B cell (primary cell): ENCODE measurements around the gene STAG1. TPM values are rescaled to one million over a fixed set of nuclear protein-coding genes. Genes with fewer than 3 reads are reported as not detected.

ENCODE experiments used
- ATAC-seq: fragments of 200-7000 bp; cut with Tn5 transposase; one replicate; pipeline ENCODE4 v1.10.0; 2021; ENCODE audit warnings: low read depth, mild to moderate bottlenecking, moderate number of reproducible peaks, moderate library complexity
- CTCF ChIA-PET: fragments of 350-600 bp; sonication (Branson Sonifier 250); formaldehyde crosslinking; loops from one replicate; lab custom pipeline; 2021; ENCODE audit warnings: antibody characterized with exemption, inconsistent platforms; lab: Charles Lee
- POLR2A ChIA-PET: fragments of 350-600 bp; sonication (Branson Sonifier 250); formaldehyde crosslinking; loops from one replicate; lab custom pipeline; 2021; ENCODE audit warnings: antibody characterized with exemption; lab: Charles Lee
- DNase-seq: peaks from one replicate; pipeline ENCODE4 v3.0.0; 2013
- H2AFZ ChIP-seq: 2 replicates; pipeline ENCODE4 v1.6.1; 2012; ENCODE audit warnings: mild to moderate bottlenecking, low read depth, low read length; ENCODE audit not compliant: insufficient read depth, poor library complexity, severe bottlenecking
- H3K27ac ChIP-seq, 2 donors: 1 replicate in 1 of 2; 2 replicates in 1 of 2; pipeline ENCODE4 v1.5.1; 2012 to 2013; ENCODE audit warnings: low read length in 2 of 2, mild to moderate bottlenecking in 2 of 2, moderate library complexity in 1 of 2
- H3K27me3 ChIP-seq, 4 experiments: fragments of 200-600 bp in 1 of 4; sonication (generic) in 1 of 4; replicated peaks in 1 of 4; 1 replicate in 2 of 4; 2 replicates in 2 of 4; pipeline versions ENCODE4 v1.6.1 to v1.7.0; 2013 to 2016; ENCODE audit warnings: low read length in 3 of 4, mild to moderate bottlenecking in 2 of 4, mixed read lengths in 1 of 4, moderate library complexity in 1 of 4; ENCODE audit not compliant: insufficient read depth in 4 of 4, control insufficient read depth in 3 of 4; ENCODE audit errors: control extremely low read depth in 1 of 4
- H3K36me3 ChIP-seq, 2 experiments: replicated peaks in 1 of 2; 1 replicate in 1 of 2; 2 replicates in 1 of 2; pipeline versions ENCODE4 v1.6.1 to v1.7.1; 2013; ENCODE audit warnings: low read length in 1 of 2; ENCODE audit not compliant: insufficient read depth in 2 of 2, control insufficient read depth in 1 of 2; ENCODE audit errors: control extremely low read depth in 1 of 2, extremely low read depth in 1 of 2
- H3K4me1 ChIP-seq, 2 donors: fragments of 200-600 bp in 1 of 2; sonication (generic) in 1 of 2; 1 replicate in 1 of 2; 2 replicates in 1 of 2; pipeline versions ENCODE4 v1.5.1 to v1.6.1; 2013 to 2017; ENCODE audit warnings: low read length in 2 of 2; ENCODE audit not compliant: control insufficient read depth in 2 of 2, insufficient read depth in 2 of 2
- H3K4me2 ChIP-seq: replicated peaks from 2 replicates; pipeline ENCODE3; 2012; ENCODE audit warnings: mild to moderate bottlenecking, low read depth, low read length; ENCODE audit not compliant: poor library complexity, severe bottlenecking
- H3K4me3 ChIP-seq, 5 experiments: fragments of 200-600 bp in 1 of 5; sonication (generic) in 1 of 5; 1 replicate in 3 of 5; 2 replicates in 2 of 5; pipeline versions ENCODE4 v1.5.1 to v1.7.0; 2011 to 2016; ENCODE audit warnings: low read length in 4 of 5, mild to moderate bottlenecking in 4 of 5, low read depth in 2 of 5, control low read depth in 1 of 5, moderate library complexity in 1 of 5; ENCODE audit not compliant: insufficient read depth in 1 of 5; ENCODE audit errors: control extremely low read depth in 1 of 5, extremely low read depth in 1 of 5
- H3K79me2 ChIP-seq: fragments of 200-600 bp; sonication (generic); one replicate; pipeline ENCODE4 v1.6.0; 2016; ENCODE audit warnings: low read length; ENCODE audit not compliant: control insufficient read depth, insufficient read depth
- H3K9ac ChIP-seq: fragments of 200-600 bp; sonication (generic); 2 replicates; pipeline ENCODE4 v1.6.1; 2017; ENCODE audit warnings: mild to moderate bottlenecking, low read length, moderate library complexity
- H3K9me3 ChIP-seq, 3 donors: one replicate each; pipeline versions ENCODE4 v1.6.1 to v1.7.1; 2013; ENCODE audit warnings: low read length in 2 of 3; ENCODE audit not compliant: control insufficient read depth in 2 of 3, insufficient read depth in 1 of 3; ENCODE audit errors: control extremely low read depth in 1 of 3
- H4K20me1 ChIP-seq: 2 replicates; pipeline ENCODE4 v1.6.0; 2012; ENCODE audit warnings: mild to moderate bottlenecking, low read length; ENCODE audit not compliant: insufficient read depth, control insufficient read depth, poor library complexity, severe bottlenecking
- H3K27ac Mint-ChIP-seq: one replicate; pipeline ENCODE4 v1.8.0; 2021; ENCODE audit warnings: mixed read lengths
- H3K27me3 Mint-ChIP-seq: one replicate; pipeline ENCODE4 v1.8.0; 2021; ENCODE audit warnings: mixed read lengths
- H3K4me1 Mint-ChIP-seq: one replicate; pipeline ENCODE4 v1.8.0; 2021; ENCODE audit warnings: mixed read lengths
- H3K4me3 Mint-ChIP-seq: one replicate; pipeline ENCODE4 v1.8.0; 2021; ENCODE audit warnings: mixed read lengths
- H3K9me3 Mint-ChIP-seq: one replicate; pipeline ENCODE4 v1.8.0; 2022; ENCODE audit warnings: mixed read lengths; ENCODE audit not compliant: insufficient read depth
- CTCF ChIP-seq: fragments of 200-600 bp; IDR thresholded peaks from one replicate; pipeline ENCODE4 v1.8.0; 2022; ENCODE audit warnings: antibody characterized with exemption, mild to moderate bottlenecking
- EZH2 ChIP-seq: IDR thresholded peaks from 2 replicates; pipeline ENCODE4 v1.6.1; 2012; ENCODE audit warnings: borderline replicate concordance, low read depth, mild to moderate bottlenecking, moderate library complexity, low read length; ENCODE audit not compliant: insufficient read depth, poor library complexity, severe bottlenecking
- WGBS: methylation state at CpG from one replicate; pipeline ENCODE4 v1.1.5; 2013; ENCODE audit warnings: missing lambda C conversion rate; ENCODE audit not compliant: insufficient coverage; 5-methylcytosine and 5-hydroxymethylcytosine counted together
- intact Hi-C: fragments of 100-400 bp; cut with micrococcal nuclease; formaldehyde crosslinking; loops from one replicate; pipeline ENCODE4 v1.10.0; 2022
- polyA plus RNA-seq: library from polyadenylated mRNA; depleted of rRNA; stranded (reverse); fragments of >200 nt; gene quantifications from 2 replicates; pipeline ENCODE4 v1.2.3, GENCODE V29; 2012
- total RNA-seq, 2 donors: library from RNA; stranded (reverse); fragments of 120-200 nt in 1 of 2; gene quantifications; 1 replicate in 1 of 2; 2 replicates in 1 of 2; pipeline versions ENCODE4 v1.2.3 to v1.2.4, GENCODE V29; 2013 to 2022

STAG1 gene
- total and polyA plus RNA-seq, 2 donors (not counting 1 experiment from before 2014, with no cell fraction given), result 9.2 to 77.0 TPM

GRCh38 chr3:136332302-136332701 lies 419.9 kb downstream of the STAG1 start:
- H3K4me1 ChIP-seq, result no peaks in the 10 kb centered on the region
- no peaks in the 10 kb centered on the region for H3K4me1 Mint-ChIP-seq
- H3K27ac ChIP-seq, result no peak overlapping the region
- peaks cover 2 to 32% of the 10 kb centered on the region in 2 experiments for H3K36me3 ChIP-seq
- H3K27me3 ChIP-seq, result no peaks in the 10 kb centered on the region
- ChIA-PET CTCF (interaction anchor here (1.0 kb wide), 1 partner anchor 257 kb away, joined by 3 read pairs; no protein-coding TSS in a partner anchor), POLR2A (no interaction called here)
- ATAC-seq (no peak), DNase-seq (no peak)
- no peak overlapping the region for H3K4me2 ChIP-seq
- no peaks in the 10 kb centered on the region for H3K79me2 ChIP-seq
- H2AFZ ChIP-seq, result no peak overlapping the region
- H3K9me3 ChIP-seq, result no peaks in the 10 kb centered on the region
- no CpG with 5 or more reads among the region's 1 CpG for WGBS
- H3K9me3 Mint-ChIP-seq, result no peaks in the 10 kb centered on the region
- TF ChIP-seq CTCF (no peak), EZH2 (no peak)
- intact Hi-C loops, result no loop called here
- H4K20me1 ChIP-seq, result no peaks in the 10 kb centered on the region
- H3K4me3 Mint-ChIP-seq, result no peak overlapping the region
- no peak overlapping the region for H3K4me3 ChIP-seq
- no peaks in the 10 kb centered on the region for H3K27me3 Mint-ChIP-seq
- H3K27ac Mint-ChIP-seq, result no peak overlapping the region
- no peak overlapping the region for H3K9ac ChIP-seq

GRCh38 chr3:136330900-136331299 lies 421.3 kb downstream of the STAG1 start:
- CTCF ChIA-PET, result no interaction called here
- 100% methylated on average over 1 of the region's 5 CpGs for WGBS

More at GRCh38 chr3:136330900-136331299, 421.3 kb downstream of the STAG1 start:
- no peak for DNase-seq
- H3K4me3 Mint-ChIP-seq, result no peak overlapping the region
- no peaks in the 10 kb centered on the region for H3K9me3 Mint-ChIP-seq
- no peak for TF ChIP-seq CTCF
- TF ChIP-seq EZH2, result no peak
- Histone ChIP-seq H3K9me3 (no peaks in the 10 kb centered on the region), H3K4me2 (no peak overlapping the region), H3K4me3 (no peak overlapping the region), H3K9ac (no peak overlapping the region), H3K27me3 (no peaks in the 10 kb centered on the region), H3K27ac (no peak overlapping the region), H3K36me3 (peaks cover 6 to 36% of the 10 kb centered on the region in 2 experiments), H2AFZ (no peak overlapping the region), H3K79me2 (no peaks in the 10 kb centered on the region), H4K20me1 (no peaks in the 10 kb centered on the region), H3K4me1 (no peaks in the 10 kb centered on the region)
- POLR2A ChIA-PET, result no interaction called here
- H3K27ac Mint-ChIP-seq, result no peak overlapping the region
- H3K4me1 Mint-ChIP-seq, result no peaks in the 10 kb centered on the region
- ATAC-seq, result no peak
- intact Hi-C loops, result no loop called here
- no peaks in the 10 kb centered on the region for H3K27me3 Mint-ChIP-seq
